MM.1S (cell line): ENCODE measurements around the gene PRSS23.

Experiments used
- DNase-seq: peaks from one replicate; pipeline ENCODE4 v3.0.0-alpha.2; 2015
- H2AFZ ChIP-seq: fragments of 300-600 bp; sonication (generic); 2 replicates; pipeline ENCODE4 v1.6.0; 2016; ENCODE audit warnings: antibody characterized with exemption, low read length
- H3F3A ChIP-seq: fragments of 300-600 bp; sonication (generic); 2 replicates; pipeline ENCODE4 v1.6.1; 2016; ENCODE audit warnings: mild to moderate bottlenecking, antibody characterized with exemption, low read length, moderate library complexity, mixed read lengths; ENCODE audit not compliant: insufficient read depth
- H3K27ac ChIP-seq: fragments of 300-600 bp; sonication (generic); 2 replicates; pipeline ENCODE4 v1.5.1; 2016; ENCODE audit warnings: mild to moderate bottlenecking, low read length
- H3K27me3 ChIP-seq: fragments of 300-600 bp; sonication (generic); replicated peaks from 2 replicates; pipeline ENCODE4 v1.6.0; 2016; ENCODE audit warnings: low read length; ENCODE audit not compliant: insufficient read depth
- H3K36me3 ChIP-seq: fragments of 300-600 bp; sonication (generic); replicated peaks from 2 replicates; pipeline ENCODE4 v1.6.1; 2016; ENCODE audit warnings: mild to moderate bottlenecking, low read length, mixed read lengths; ENCODE audit not compliant: insufficient read depth
- H3K4me1 ChIP-seq: fragments of 300-600 bp; sonication (generic); 2 replicates; pipeline ENCODE4 v1.6.1; 2016; ENCODE audit warnings: low read length, mixed read lengths
- H3K4me2 ChIP-seq: fragments of 300-600 bp; sonication (generic); 2 replicates; pipeline ENCODE4 v1.6.0; 2016; ENCODE audit warnings: low read depth, low read length
- H3K4me3 ChIP-seq: fragments of 300-600 bp; sonication (generic); 2 replicates; pipeline ENCODE4 v1.5.1; 2016; ENCODE audit warnings: low read length, mixed read lengths
- H3K79me2 ChIP-seq: fragments of 300-600 bp; sonication (generic); 2 replicates; pipeline ENCODE4 v1.6.1; 2016; ENCODE audit warnings: mixed run types, low read length, mixed read lengths
- H3K9ac ChIP-seq: fragments of 300-600 bp; sonication (generic); 2 replicates; pipeline ENCODE4 v1.6.1; 2016; ENCODE audit warnings: low read length, mixed read lengths
- H3K9me2 ChIP-seq: fragments of 300-600 bp; sonication (generic); replicated peaks from 2 replicates; pipeline ENCODE4 v1.6.1; 2016; ENCODE audit warnings: mild to moderate bottlenecking, low read length, mixed read lengths; ENCODE audit not compliant: insufficient read depth
- H3K9me3 ChIP-seq: fragments of 300-600 bp; sonication (generic); replicated peaks from 2 replicates; pipeline ENCODE4 v1.6.1; 2016; ENCODE audit warnings: mild to moderate bottlenecking, low read length, mixed read lengths; ENCODE audit not compliant: insufficient read depth
- H4K20me1 ChIP-seq: fragments of 300-600 bp; sonication (generic); 2 replicates; pipeline ENCODE4 v1.6.1; 2016; ENCODE audit warnings: mild to moderate bottlenecking, low read length, moderate library complexity, mixed read lengths; ENCODE audit not compliant: insufficient read depth
- CTCF ChIP-seq: fragments of 300-600 bp; sonication (generic); IDR thresholded peaks from 2 replicates; pipeline ENCODE4 v1.5.1; 2016; ENCODE audit warnings: antibody characterized with exemption, low read length, mixed read lengths
- EZH2 ChIP-seq: fragments of 300-600 bp; sonication (generic); optimal IDR thresholded peaks from 2 replicates; pipeline ENCODE3; 2017; ENCODE audit warnings: low read depth, mild to moderate bottlenecking, antibody characterized with exemption, low read length, mixed read lengths
- EZH2phosphoT487 ChIP-seq: fragments of 300-600 bp; sonication (generic); IDR thresholded peaks from 2 replicates; pipeline ENCODE4 v1.6.1; 2018; ENCODE audit warnings: antibody characterized with exemption, low read length

PRSS23 gene

DNA sequence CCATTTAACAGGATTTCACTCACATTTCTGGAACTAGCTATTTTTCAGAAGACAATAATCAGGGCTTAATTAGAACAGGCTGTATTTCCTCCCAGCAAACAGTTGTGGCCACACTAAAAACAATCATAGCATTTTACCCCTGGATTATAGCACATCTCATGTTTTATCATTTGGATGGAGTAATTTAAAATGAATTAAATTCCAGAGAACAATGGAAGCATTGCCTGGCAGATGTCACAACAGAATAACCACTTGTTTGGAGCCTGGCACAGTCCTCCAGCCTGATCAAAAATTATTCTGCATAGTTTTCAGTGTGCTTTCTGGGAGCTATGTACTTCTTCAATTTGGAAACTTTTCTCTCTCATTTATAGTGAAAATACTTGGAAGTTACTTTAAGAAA lies 9.2 kb downstream of the PRSS23 start:
- TF ChIP-seq EZH2 (no peak), EZH2phosphoT487 (no peak), CTCF (no peak)
- no peak for DNase-seq
- 0 out of 2 replicates have a peak, but pooled peaks cover 5% of the 10 kb centered on the region for H3K4me1 ChIP-seq
- no peaks in the 10 kb centered on the region for H3F3A ChIP-seq
- no peak overlapping the region for H3K9ac ChIP-seq
- H4K20me1 ChIP-seq, result no peaks in the 10 kb centered on the region
- no peak overlapping the region for H2AFZ ChIP-seq
- H3K27ac ChIP-seq, result no peak overlapping the region
- H3K79me2 ChIP-seq, result no peaks in the 10 kb centered on the region
- H3K4me3 ChIP-seq, result no peak overlapping the region
- no peaks in the 10 kb centered on the region for H3K9me3 ChIP-seq
- H3K9me2 ChIP-seq, result no peaks in the 10 kb centered on the region
- H3K4me2 ChIP-seq, result no peak overlapping the region
- no peaks in the 10 kb centered on the region for H3K27me3 ChIP-seq
- no peaks in the 10 kb centered on the region for H3K36me3 ChIP-seq

DNA sequence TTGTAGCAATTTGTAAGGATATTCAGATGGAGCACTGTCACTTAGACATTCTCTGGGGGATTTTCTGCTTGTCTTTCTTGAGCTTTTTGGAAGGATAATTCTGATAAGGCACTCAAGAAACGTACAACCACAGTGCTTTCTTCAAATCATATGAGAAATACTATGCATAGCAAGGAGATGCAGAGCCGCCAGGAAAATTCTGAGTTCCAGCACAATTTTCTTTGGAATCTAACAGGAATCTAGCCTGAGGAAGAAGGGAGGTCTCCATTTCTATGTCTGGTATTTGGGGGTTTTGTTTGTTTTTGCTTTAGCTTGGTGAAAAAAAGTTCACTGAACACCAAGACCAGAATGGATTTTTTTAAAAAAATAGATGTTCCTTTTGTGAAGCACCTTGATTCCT lies 9.9 kb downstream of the PRSS23 start:
- H3K4me3 ChIP-seq, result no peak overlapping the region
- H2AFZ ChIP-seq, result no peak overlapping the region
- no peaks in the 10 kb centered on the region for H4K20me1 ChIP-seq
- H3K36me3 ChIP-seq, result no peaks in the 10 kb centered on the region
- no peak overlapping the region for H3K9ac ChIP-seq
- H3K4me2 ChIP-seq, result no peak overlapping the region
- DNase-seq, result no peak
- no peaks in the 10 kb centered on the region for H3F3A ChIP-seq
- no peak overlapping the region for H3K27ac ChIP-seq
- H3K9me3 ChIP-seq, result no peaks in the 10 kb centered on the region
- H3K79me2 ChIP-seq, result no peaks in the 10 kb centered on the region
- H3K9me2 ChIP-seq, result no peaks in the 10 kb centered on the region
- H3K27me3 ChIP-seq, result no peaks in the 10 kb centered on the region
- 0 out of 2 replicates have a peak, but pooled peaks cover 5% of the 10 kb centered on the region for H3K4me1 ChIP-seq
- TF ChIP-seq EZH2, result no peak

- DNase-seq, result no peak
- no peaks in the 10 kb centered on the region for H3K4me1 ChIP-seq
- no peaks in the 10 kb centered on the region for H3K9me2 ChIP-seq
- H3K4me3 ChIP-seq, result no peak overlapping the region
- no peak for TF ChIP-seq EZH2
- no peaks in the 10 kb centered on the region for H3K27me3 ChIP-seq
- H2AFZ ChIP-seq, result no peak overlapping the region
- H3K27ac ChIP-seq, result no peak overlapping the region
- H3K79me2 ChIP-seq, result no peaks in the 10 kb centered on the region
- no peak overlapping the region for H3K4me2 ChIP-seq
- H3K9me3 ChIP-seq, result no peaks in the 10 kb centered on the region
- no peaks in the 10 kb centered on the region for H3F3A ChIP-seq
- H3K36me3 ChIP-seq, result no peaks in the 10 kb centered on the region
- no peak overlapping the region for H3K9ac ChIP-seq
- no peaks in the 10 kb centered on the region for H4K20me1 ChIP-seq
Measured at GRCh38 chr11:86811637-86812321, 11.4 kb downstream of the PRSS23 start.

- Histone ChIP-seq H3K4me3 (no peak overlapping the region), H3F3A (no peaks in the 10 kb centered on the region), H3K9me3 (no peaks in the 10 kb centered on the region), H3K27ac (no peak overlapping the region), H3K79me2 (no peaks in the 10 kb centered on the region), H3K9me2 (no peaks in the 10 kb centered on the region), H3K9ac (no peak overlapping the region), H3K4me1 (no peaks in the 10 kb centered on the region), H3K27me3 (no peaks in the 10 kb centered on the region), H4K20me1 (no peaks in the 10 kb centered on the region), H3K4me2 (no peak overlapping the region), H2AFZ (no peak overlapping the region), H3K36me3 (no peaks in the 10 kb centered on the region)
- DNase-seq, result no peak
- no peak for TF ChIP-seq EZH2
- TF ChIP-seq EZH2phosphoT487, result no peak
- no peak for TF ChIP-seq CTCF
Measured at GRCh38 chr11:86812322-86812670, 12.0 kb downstream of the PRSS23 start.
